Natural killer cell treated with Interleukin-12 subunit alpha and Interleukin-12 subunit beta and Interleukin-15 and Interleukin-18, amount 100 ng/mL, for 72 hours (primary cell): ENCODE measurements around the gene TSEN2. TPM values are rescaled to one million over a fixed set of nuclear protein-coding genes. Genes with fewer than 3 reads are reported as not detected.
A peak's percentile ranks its signal among the peaks of the same experiment; 100 is the strongest.

Experiments used
- ATAC-seq, 2 donors: fragments of 150-1000 bp; cut with Tn5 transposase in 1 of 2; sonication (Bioruptor Pico), chemical (Tn5 transposase) in 1 of 2; 2 replicates each; pipeline ENCODE4 v1.10.0; 2021
- DNase-seq: peaks from one replicate; pipeline ENCODE4 v3.0.0; 2022; ENCODE audit warnings: low spot score
- H3K27ac Mint-ChIP-seq, 2 donors: 1 replicate in 1 of 2; 2 replicates in 1 of 2; pipeline ENCODE4 v1.8.0; 2022; ENCODE audit warnings: mixed read lengths in 2 of 2, mild to moderate bottlenecking in 1 of 2, moderate library complexity in 1 of 2
- H3K27me3 Mint-ChIP-seq, 2 donors: 1 replicate in 1 of 2; 2 replicates in 1 of 2; pipeline ENCODE4 v1.8.0; 2022; ENCODE audit warnings: mixed read lengths in 2 of 2
- H3K36me3 Mint-ChIP-seq: one replicate; pipeline ENCODE4 v1.8.0; 2022; ENCODE audit warnings: mixed read lengths
- H3K4me1 Mint-ChIP-seq, 2 donors: 1 replicate in 1 of 2; 2 replicates in 1 of 2; pipeline ENCODE4 v1.8.0; 2022; ENCODE audit warnings: low read depth in 2 of 2, mixed read lengths in 2 of 2, mild to moderate bottlenecking in 1 of 2
- H3K4me3 Mint-ChIP-seq: one replicate; pipeline ENCODE4 v1.8.0; 2022; ENCODE audit warnings: mixed read lengths
- H3K9me3 Mint-ChIP-seq: 2 replicates; pipeline ENCODE4 v1.8.0; 2022; ENCODE audit warnings: mixed read lengths
- total RNA-seq, 2 donors: library from RNA; stranded (reverse); gene quantifications; one replicate each; pipeline ENCODE4 v1.2.3, GENCODE V29; 2022

Gene TSEN2
- total RNA-seq, 2 donors from 2014 or later: 12.9 to 32.1 TPM

DNA sequence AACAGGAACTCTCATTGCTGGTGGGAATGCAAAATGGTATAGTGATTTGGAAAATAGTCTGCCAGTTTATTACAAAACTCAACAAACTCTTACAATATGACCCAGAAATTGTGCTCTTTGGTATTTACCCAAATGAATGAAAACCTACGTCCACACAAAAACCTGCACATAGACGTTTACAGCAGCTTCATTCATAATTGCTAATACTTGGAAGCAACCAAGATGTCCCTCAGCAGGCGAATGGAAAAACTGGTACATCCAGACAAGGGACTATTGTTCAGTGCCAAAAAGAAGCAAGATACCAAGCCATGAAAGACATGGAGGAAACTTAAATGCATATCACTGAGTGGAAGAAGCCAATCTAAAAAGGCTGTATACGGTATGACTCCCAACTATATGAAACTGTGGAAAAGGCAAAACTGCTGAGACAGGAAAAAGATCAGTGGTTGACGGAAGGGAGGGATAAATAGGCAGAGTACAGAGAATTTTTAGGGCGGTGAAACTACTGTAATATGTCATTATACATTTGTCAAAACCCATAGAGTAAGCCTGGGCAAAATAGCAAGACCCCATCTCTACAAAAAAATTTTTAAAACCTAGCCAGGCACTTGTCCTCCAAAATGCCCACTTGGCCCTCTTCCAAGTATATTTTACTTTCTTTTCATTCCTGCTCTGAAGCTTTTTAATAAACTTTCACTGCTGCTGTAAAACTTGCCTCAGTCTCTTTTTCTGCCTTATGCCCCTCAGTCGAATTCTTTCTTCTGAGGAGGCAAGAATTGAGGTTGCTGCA lies 65.9 kb downstream of the TSEN2 start:
- no peaks in the 10 kb centered on the region for H3K9me3 Mint-ChIP-seq
- H3K36me3 Mint-ChIP-seq: no peaks in the 10 kb centered on the region
- H3K27ac Mint-ChIP-seq: no peak overlapping the region
- DNase-seq (no peak), ATAC-seq (no peak)
- peaks cover 26 to 35% of the 10 kb centered on the region in 2 donors for H3K27me3 Mint-ChIP-seq
- peaks cover 0 to 6% of the 10 kb centered on the region in 2 donors for H3K4me1 Mint-ChIP-seq
- H3K4me3 Mint-ChIP-seq: no peak overlapping the region

DNA sequence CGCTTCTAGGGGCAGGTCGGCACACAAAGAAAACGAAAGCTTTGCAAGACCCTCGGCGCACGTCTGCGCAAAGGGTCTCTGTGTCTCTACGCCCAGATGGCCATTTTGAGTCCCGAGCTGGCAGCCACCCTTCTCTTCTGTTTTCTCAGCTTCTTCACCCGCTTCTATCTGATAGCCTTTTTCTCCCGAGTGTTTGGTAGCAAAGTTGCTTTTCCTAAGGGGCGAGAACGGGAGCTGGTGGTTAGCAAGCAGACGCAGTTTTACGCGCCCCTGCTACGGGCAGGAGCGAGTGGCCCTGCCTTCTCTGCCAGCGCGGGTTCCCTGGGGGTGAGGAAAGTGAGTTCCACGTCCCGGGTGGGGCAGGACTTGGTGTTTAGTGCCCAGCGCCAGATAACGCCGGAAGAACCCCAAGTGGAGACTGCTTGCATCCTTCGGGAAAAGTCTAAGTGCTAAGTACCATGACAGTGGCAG lies 69.7 kb downstream of the TSEN2 start:
- Mint-ChIP-seq H3K27me3 (peaks cover 26 to 45% of the 10 kb centered on the region in 2 donors), H3K9me3 (no peaks in the 10 kb centered on the region), H3K36me3 (no peaks in the 10 kb centered on the region), H3K4me3 (peak overlapping the region; percentile 73), H3K27ac (no peak overlapping the region), H3K4me1 (peaks cover 26 to 29% of the 10 kb centered on the region in 2 donors)
- ATAC-seq (no peak), DNase-seq (no peak)

- Mint-ChIP-seq H3K4me3 (peak overlapping the region; percentile 93), H3K27me3 (peaks cover 16 to 34% of the 10 kb centered on the region in 2 donors), H3K4me1 (peaks cover 42 to 48% of the 10 kb centered on the region in 2 donors), H3K36me3 (no peaks in the 10 kb centered on the region), H3K9me3 (no peaks in the 10 kb centered on the region), H3K27ac (peak overlapping the region; percentile 69 to 89)
- DNase-seq (no peak), ATAC-seq (no peak)
Observed at GRCh38 chr3:12556314-12556689, 72.0 kb downstream of the TSEN2 start.

DNA sequence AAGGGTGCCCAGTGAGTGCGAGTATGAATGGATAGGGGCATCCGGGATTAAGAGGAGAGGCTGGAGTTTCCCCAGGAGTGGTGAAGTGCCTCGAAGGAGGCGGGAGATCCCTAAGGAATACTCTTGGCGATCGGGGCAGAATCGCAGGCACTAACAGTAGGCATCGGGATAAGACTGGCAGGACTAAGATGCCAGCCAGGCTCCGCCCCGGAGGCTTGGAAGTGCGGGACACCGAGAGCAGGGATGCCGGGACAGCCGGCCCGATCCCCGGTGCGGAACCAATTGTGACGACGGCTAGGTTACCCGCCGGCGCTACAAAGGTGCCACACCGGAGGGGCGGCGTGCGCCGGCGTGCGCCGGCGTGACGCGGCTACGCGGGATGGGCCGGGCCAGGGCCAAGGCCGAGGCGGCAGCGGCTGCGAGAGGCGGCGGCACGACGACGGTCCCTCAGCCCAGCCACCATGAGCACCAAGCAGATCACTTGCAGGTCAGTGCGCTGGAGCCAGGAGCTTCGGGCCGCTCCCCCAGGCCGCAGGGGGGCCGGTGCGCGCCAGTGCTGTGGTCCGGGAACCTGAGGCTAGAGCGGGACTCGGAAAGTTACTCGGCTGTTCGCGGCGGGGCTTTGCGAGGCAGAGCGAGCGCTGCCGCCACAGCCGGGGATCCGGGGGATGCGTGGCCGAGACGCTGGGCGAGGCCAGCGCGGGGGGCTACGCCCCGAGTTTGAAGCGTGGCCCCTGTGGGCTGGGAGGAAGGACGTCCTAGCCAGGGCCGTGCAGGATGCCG lies 72.6 kb downstream of the TSEN2 start, which contains the start of gene MKRN2:
Gene MKRN2, plus strand, starts transcription at position 398 of the 783 bp plus-strand sequence. Its CDS starts 64 bp downstream, at position 462.
- Mint-ChIP-seq H3K27me3 (peaks cover 16 to 34% of the 10 kb centered on the region in 2 donors), H3K4me1 (peaks cover 45 to 51% of the 10 kb centered on the region in 2 donors), H3K27ac (peak within 1 kb of the TSS; percentile 69 to 89), H3K9me3 (no peaks in the 10 kb centered on the region), H3K4me3 (peak within 1 kb of the TSS; percentile 93), H3K36me3 (no peaks in the 10 kb centered on the region)
- DNase-seq (peak; percentile 90), ATAC-seq (peak; percentile 98 to 99)

- Mint-ChIP-seq H3K4me1 (peaks cover 46 to 51% of the 10 kb centered on the region in 2 donors), H3K4me3 (peak overlapping the region; percentile 93), H3K27ac (peak overlapping the region; percentile 69 to 89), H3K36me3 (no peaks in the 10 kb centered on the region), H3K9me3 (no peaks in the 10 kb centered on the region), H3K27me3 (peaks cover 16 to 34% of the 10 kb centered on the region in 2 donors)
- DNase-seq (no peak), ATAC-seq (no peak)
Observed at GRCh38 chr3:12557473-12558100, 73.3 kb downstream of the TSEN2 start.

DNA sequence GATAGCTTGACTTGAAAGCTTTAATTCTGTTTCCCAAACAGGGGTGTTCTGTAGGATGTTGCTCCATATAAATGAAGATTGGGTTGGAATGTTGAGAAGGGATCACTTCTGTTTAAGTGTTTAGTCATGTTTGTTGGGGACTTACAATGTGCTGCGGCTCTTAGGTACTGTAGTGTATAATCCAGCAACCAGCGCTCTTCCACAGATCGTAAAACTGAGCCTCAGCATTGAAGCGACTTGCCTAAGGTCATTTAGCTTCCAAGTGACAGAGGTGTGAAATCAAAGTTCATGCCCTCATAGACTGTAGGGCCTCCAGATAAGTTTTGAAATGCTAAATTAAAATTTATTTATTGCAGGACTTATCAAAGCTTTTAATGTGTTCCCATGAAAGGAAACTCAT lies 74.4 kb downstream of the TSEN2 start:
- Mint-ChIP-seq H3K27ac (peak overlapping the region; percentile 69 to 89), H3K4me1 (peaks cover 44 to 51% of the 10 kb centered on the region in 2 donors), H3K36me3 (no peaks in the 10 kb centered on the region), H3K4me3 (peak overlapping the region; percentile 93), H3K9me3 (no peaks in the 10 kb centered on the region), H3K27me3 (peaks cover 10 to 24% of the 10 kb centered on the region in 2 donors)
- no peak for DNase-seq
- ATAC-seq: no peak

DNA sequence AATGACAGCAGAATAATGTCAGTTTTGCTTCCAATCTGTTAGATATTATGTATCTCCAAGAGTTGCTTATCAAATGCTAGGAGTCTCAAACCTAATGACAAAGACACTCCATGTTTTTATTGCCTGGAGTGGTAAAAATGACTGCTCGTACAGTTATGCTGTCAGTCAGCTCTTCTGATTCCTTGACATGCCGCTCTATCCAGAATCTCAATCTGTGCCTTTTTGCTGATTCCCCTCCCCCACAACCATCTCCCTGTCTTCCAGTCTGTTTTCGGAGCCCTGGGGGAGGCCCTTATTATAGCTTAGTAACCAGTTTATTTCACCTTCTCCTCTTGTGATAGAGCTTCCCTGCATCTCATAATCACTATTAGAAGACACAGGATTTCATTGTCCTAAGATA lies 75.2 kb downstream of the TSEN2 start:
- ATAC-seq: no peak
- peak overlapping the region; percentile 3 for H3K4me3 Mint-ChIP-seq

DNA sequence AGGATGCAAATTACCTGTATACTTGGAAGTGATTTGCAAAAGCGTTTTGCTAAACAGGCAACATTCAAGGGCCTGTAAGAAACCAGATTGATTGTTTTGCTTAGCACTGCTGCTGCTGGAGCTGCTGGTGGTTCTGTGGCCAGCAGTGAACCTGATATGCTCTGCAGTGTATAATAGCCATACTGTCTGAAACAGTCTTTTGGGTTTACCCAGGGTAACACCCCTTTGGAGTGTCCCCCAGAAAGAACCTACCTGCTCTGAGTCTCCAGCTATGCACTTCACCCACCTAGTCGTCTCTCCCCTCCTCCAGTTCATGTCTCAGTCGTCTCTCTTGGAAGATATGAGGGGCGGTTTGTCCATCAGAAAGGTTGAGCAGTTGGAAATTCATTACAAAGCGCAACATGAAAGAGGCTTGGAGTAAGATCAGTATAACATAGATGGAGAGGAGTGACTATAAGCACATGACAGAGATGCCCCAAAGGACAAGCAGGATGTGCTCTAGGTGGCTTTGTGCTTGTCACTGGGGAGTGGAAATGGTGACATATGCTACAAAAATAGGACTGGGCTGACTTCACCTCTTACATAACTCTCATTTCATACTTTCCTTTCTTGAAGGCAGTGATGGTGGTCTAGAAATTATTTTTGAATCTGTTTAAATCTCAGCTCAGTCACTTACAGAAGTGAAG lies 76.4 kb downstream of the TSEN2 start:
- peaks cover 45 to 56% of the 10 kb centered on the region in 2 donors for H3K4me1 Mint-ChIP-seq
- H3K27me3 Mint-ChIP-seq: peaks cover 0 to 5% of the 10 kb centered on the region in 2 donors
- no peaks in the 10 kb centered on the region for H3K9me3 Mint-ChIP-seq
- ATAC-seq: no peak
- H3K36me3 Mint-ChIP-seq: peaks cover 9% of the 10 kb centered on the region
- no peak overlapping the region for H3K4me3 Mint-ChIP-seq
- peak overlapping the region in 1 of 2 donors; percentile 34 for H3K27ac Mint-ChIP-seq
- no peak for DNase-seq

More for the DNA sequence above, 75.2 kb downstream of the TSEN2 start:
- H3K9me3 Mint-ChIP-seq: no peaks in the 10 kb centered on the region
- peaks cover 2% of the 10 kb centered on the region for H3K36me3 Mint-ChIP-seq
- no peak for DNase-seq
- peaks cover 41 to 54% of the 10 kb centered on the region in 2 donors for H3K4me1 Mint-ChIP-seq
- H3K27me3 Mint-ChIP-seq: peaks cover 5 to 16% of the 10 kb centered on the region in 2 donors
- peak overlapping the region in 1 of 2 donors; percentile 39 for H3K27ac Mint-ChIP-seq

GRCh38 chr3:12561397-12561796 lies 77.1 kb downstream of the TSEN2 start:
- Mint-ChIP-seq H3K36me3 (peaks cover 13% of the 10 kb centered on the region), H3K27me3 (no peaks in the 10 kb centered on the region), H3K27ac (peak overlapping the region in 1 of 2 donors; percentile 34), H3K4me3 (no peak overlapping the region), H3K9me3 (peaks cover 4% of the 10 kb centered on the region), H3K4me1 (peaks cover 44 to 52% of the 10 kb centered on the region in 2 donors)
- DNase-seq (no peak), ATAC-seq (no peak)

GRCh38 chr3:12562451-12562850 lies 78.2 kb downstream of the TSEN2 start:
- H3K27me3 Mint-ChIP-seq: no peaks in the 10 kb centered on the region
- peaks cover 43 to 55% of the 10 kb centered on the region in 2 donors for H3K4me1 Mint-ChIP-seq
- ATAC-seq (no peak), DNase-seq (no peak)
- no peak overlapping the region for H3K27ac Mint-ChIP-seq
- H3K9me3 Mint-ChIP-seq: peaks cover 5% of the 10 kb centered on the region
- H3K4me3 Mint-ChIP-seq: no peak overlapping the region
- H3K36me3 Mint-ChIP-seq: peaks cover 21% of the 10 kb centered on the region

DNA sequence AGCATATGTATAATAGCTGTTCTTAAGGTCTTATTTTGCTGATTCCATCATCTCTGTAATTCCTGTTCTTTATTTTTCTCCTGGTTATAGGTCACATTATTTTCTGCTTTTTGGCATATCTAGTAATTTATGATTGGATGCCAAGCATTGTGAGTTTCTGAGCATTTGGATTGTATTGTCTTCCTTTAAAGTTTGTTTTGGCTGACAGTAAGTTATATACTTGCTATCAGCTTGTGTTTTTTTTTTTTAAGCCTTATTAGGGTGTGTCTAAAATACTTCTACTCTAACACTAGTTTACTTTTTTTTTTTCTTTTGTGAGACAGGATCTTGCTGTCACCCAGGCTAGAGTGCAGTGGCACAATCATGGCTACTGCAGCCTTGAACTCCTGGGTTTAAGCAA lies 82.7 kb downstream of the TSEN2 start:
- Mint-ChIP-seq H3K36me3 (peaks cover 34% of the 10 kb centered on the region), H3K27ac (no peak overlapping the region), H3K4me1 (peaks cover 10 to 18% of the 10 kb centered on the region in 2 donors)

GRCh38 chr3:12568747-12569146 lies 84.5 kb downstream of the TSEN2 start:
- ATAC-seq (no peak), DNase-seq (no peak)
- peaks cover 5% of the 10 kb centered on the region for H3K9me3 Mint-ChIP-seq
- peaks cover 9 to 18% of the 10 kb centered on the region in 2 donors for H3K4me1 Mint-ChIP-seq
- no peak overlapping the region for H3K4me3 Mint-ChIP-seq
- no peaks in the 10 kb centered on the region for H3K27me3 Mint-ChIP-seq
- no peak overlapping the region for H3K27ac Mint-ChIP-seq
- H3K36me3 Mint-ChIP-seq: peaks cover 34% of the 10 kb centered on the region

More for the DNA sequence above, 82.7 kb downstream of the TSEN2 start:
- DNase-seq: no peak
- ATAC-seq: no peak
- H3K27me3 Mint-ChIP-seq: no peaks in the 10 kb centered on the region
- no peak overlapping the region for H3K4me3 Mint-ChIP-seq
- H3K9me3 Mint-ChIP-seq: peaks cover 5% of the 10 kb centered on the region

- DNase-seq (no peak), ATAC-seq (no peak)
- no peak overlapping the region for H3K4me3 Mint-ChIP-seq
- peaks cover 34% of the 10 kb centered on the region for H3K36me3 Mint-ChIP-seq
- no peak overlapping the region for H3K27ac Mint-ChIP-seq
- H3K27me3 Mint-ChIP-seq: no peaks in the 10 kb centered on the region
- H3K9me3 Mint-ChIP-seq: peaks cover 5% of the 10 kb centered on the region
- H3K4me1 Mint-ChIP-seq: peaks cover 6 to 12% of the 10 kb centered on the region in 2 donors
Observed at GRCh38 chr3:12569836-12570235, 85.6 kb downstream of the TSEN2 start.
